SK-N-SH treated with all-trans-retinoic acid at 6 μM for 48 hours (cell line): ENCODE data around the gene AIG1.

Experiments
- CREB5 ChIP-seq: fragments of 250-450 bp; sonication (Bioruptor Pico); IDR thresholded peaks from 2 replicates; pipeline ENCODE4 v1.5.1; 2020; ENCODE audit warnings: low read depth, mild to moderate bottlenecking, moderate library complexity
- ESRRG ChIP-seq: fragments of 250-450 bp; sonication (Bioruptor Pico); IDR thresholded peaks from 2 replicates; pipeline ENCODE4 v1.6.1; 2021; ENCODE audit warnings: mild to moderate bottlenecking
- GLIS3 ChIP-seq: fragments of 250-450 bp; sonication (Bioruptor Pico); IDR thresholded peaks from 2 replicates; pipeline ENCODE4 v1.5.0; 2020; ENCODE audit warnings: mild to moderate bottlenecking, moderate library complexity
- OSR1 ChIP-seq: fragments of 250-450 bp; sonication (Bioruptor Pico); IDR thresholded peaks from 2 replicates; pipeline ENCODE4 v1.8.0; 2022; ENCODE audit warnings: moderate library complexity, mild to moderate bottlenecking, inconsistent platforms
- PATZ1 ChIP-seq: fragments of 250-450 bp; sonication (Bioruptor Pico); IDR thresholded peaks from 2 replicates; pipeline ENCODE4 v1.8.0; 2020; ENCODE audit warnings: mild to moderate bottlenecking, moderate library complexity, borderline replicate concordance
- TCF4 ChIP-seq: fragments of 250-450 bp; sonication (Bioruptor Pico); IDR thresholded peaks from 2 replicates; pipeline ENCODE4 v1.8.0; 2021; ENCODE audit warnings: mild to moderate bottlenecking, moderate library complexity, borderline replicate concordance
- TSHZ2 ChIP-seq: fragments of 250-450 bp; sonication (Bioruptor Pico); IDR thresholded peaks from 2 replicates; pipeline ENCODE4 v1.5.0; 2020; ENCODE audit warnings: mild to moderate bottlenecking, moderate library complexity
- ZFP3 ChIP-seq: fragments of 250-450 bp; sonication (Bioruptor Pico); IDR thresholded peaks from 2 replicates; pipeline ENCODE4 v1.5.0; 2020; ENCODE audit warnings: mild to moderate bottlenecking, moderate library complexity

- TF ChIP-seq ZFP3 (CRISPR knock-in tag) = no peak
- no peak for TF ChIP-seq OSR1 (CRISPR knock-in tag)
- no peak for TF ChIP-seq TCF4
- no peak for TF ChIP-seq PATZ1 (CRISPR knock-in tag)
- no peak for TF ChIP-seq CREB5
- TF ChIP-seq TSHZ2 (CRISPR knock-in tag) = no peak
- TF ChIP-seq GLIS3 (CRISPR knock-in tag) = no peak
- TF ChIP-seq ESRRG (CRISPR knock-in tag) = no peak
Observed at GRCh38 chr6:143097224-143097795, 36.6 kb downstream of the AIG1 start.
